Measurements from ENCODE around the gene ABCA4.

DNA sequence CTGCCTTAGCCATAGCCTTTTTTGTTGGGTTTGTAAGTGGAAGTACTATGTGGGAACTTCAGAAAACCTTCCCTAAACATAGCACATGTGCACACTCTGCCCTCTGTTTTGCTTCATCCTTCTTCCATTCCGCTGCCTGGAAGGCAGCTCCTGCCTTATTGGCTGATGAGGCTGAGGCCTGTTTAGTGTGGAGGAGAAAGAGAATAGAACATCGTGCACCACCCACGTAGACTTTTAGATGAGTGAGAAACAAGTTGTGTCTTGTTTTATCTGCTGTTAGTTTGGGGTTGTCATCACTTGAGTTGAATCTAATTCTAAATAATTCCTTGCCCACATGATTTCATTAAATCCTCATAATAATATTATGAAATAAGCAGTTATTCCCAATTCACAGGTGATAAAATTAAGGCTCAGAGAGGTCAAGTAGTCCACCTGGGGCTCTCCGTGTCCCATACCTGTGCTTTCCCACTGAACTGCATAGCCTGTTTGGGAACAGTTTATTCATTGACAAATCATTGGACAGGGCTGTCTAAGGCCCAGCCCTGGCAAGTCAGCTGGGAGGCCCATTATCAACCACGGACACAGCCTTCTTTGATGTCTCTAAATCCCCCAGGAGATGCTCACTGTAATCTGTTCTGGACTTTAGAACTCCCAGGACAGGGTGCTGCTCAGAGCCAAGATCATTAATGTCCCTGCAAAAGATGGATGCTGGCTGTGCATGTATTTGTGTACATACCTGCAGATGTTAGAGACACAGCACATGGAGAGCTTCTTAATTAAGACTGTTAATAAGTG lies 93.0 kb downstream of the ABCA4 start:
- TF ChIP-seq, protein P1, sequence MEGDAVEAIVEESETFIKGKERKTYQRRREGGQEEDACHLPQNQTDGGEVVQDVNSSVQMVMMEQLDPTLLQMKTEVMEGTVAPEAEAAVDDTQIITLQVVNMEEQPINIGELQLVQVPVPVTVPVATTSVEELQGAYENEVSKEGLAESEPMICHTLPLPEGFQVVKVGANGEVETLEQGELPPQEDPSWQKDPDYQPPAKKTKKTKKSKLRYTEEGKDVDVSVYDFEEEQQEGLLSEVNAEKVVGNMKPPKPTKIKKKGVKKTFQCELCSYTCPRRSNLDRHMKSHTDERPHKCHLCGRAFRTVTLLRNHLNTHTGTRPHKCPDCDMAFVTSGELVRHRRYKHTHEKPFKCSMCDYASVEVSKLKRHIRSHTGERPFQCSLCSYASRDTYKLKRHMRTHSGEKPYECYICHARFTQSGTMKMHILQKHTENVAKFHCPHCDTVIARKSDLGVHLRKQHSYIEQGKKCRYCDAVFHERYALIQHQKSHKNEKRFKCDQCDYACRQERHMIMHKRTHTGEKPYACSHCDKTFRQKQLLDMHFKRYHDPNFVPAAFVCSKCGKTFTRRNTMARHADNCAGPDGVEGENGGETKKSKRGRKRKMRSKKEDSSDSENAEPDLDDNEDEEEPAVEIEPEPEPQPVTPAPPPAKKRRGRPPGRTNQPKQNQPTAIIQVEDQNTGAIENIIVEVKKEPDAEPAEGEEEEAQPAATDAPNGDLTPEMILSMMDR (IDR thresholded peaks at IDR 0.05 in 4 of 5, conservative IDR thresholded peaks at IDR 0.05 in 1 of 5), result no peak
- TF ChIP-seq POLR2A (IDR thresholded peaks at IDR 0.05), result no peak
